GM12891 (cell line): Measurements from ENCODE around the gene DUOX2.
"Not testable (repeated sequence)": the region's sequence is repeated elsewhere in the genome, so short reads cannot be mapped to it uniquely, and the experiment has no call there.

Source experiments
- PAX5 ChIP-seq: IDR thresholded peaks from 2 replicates; pipeline ENCODE4 v1.6.1; 2011; ENCODE audit warnings: low read length, moderate library complexity, mild to moderate bottlenecking; ENCODE audit not compliant: insufficient read depth, severe bottlenecking
- POLR2A ChIP-seq: IDR thresholded peaks from 2 replicates; pipeline ENCODE4 v1.6.1; 2011; ENCODE audit warnings: low read depth, low read length, control low read depth
- POLR2AphosphoS5 ChIP-seq: IDR thresholded peaks from 2 replicates; pipeline ENCODE4 v1.6.1; 2011; ENCODE audit warnings: low read depth, low read length, control low read depth
- POU2F2 ChIP-seq: IDR thresholded peaks from 2 replicates; pipeline ENCODE4 v1.6.1; 2011; ENCODE audit warnings: low read depth, mild to moderate bottlenecking, control low read depth, low read length, moderate library complexity
- SPI1 ChIP-seq: IDR thresholded peaks from 2 replicates; pipeline ENCODE4 v1.6.1; 2011; ENCODE audit warnings: low read depth, low read length, control low read depth
- TAF1 ChIP-seq: IDR thresholded peaks from 2 replicates; pipeline ENCODE4 v1.6.1; 2011; ENCODE audit warnings: low read depth, low read length, control low read depth

GRCh38 chr15:45044270-45044669, 69.7 kb downstream of the DUOX2 start:
- TF ChIP-seq PAX5, POLR2A, POU2F2, TAF1, POLR2AphosphoS5, SPI1: not testable (repeated sequence)
